ENCODE results near the gene SLC39A8. TPM values are rescaled to one million over a fixed set of nuclear protein-coding genes. Genes with fewer than 3 reads are reported as not detected.

SLC39A8 gene
- polyA plus RNA-seq, 1 of the 3 experiments (the other 2 are of a cell fraction), result 1.5 TPM

DNA sequence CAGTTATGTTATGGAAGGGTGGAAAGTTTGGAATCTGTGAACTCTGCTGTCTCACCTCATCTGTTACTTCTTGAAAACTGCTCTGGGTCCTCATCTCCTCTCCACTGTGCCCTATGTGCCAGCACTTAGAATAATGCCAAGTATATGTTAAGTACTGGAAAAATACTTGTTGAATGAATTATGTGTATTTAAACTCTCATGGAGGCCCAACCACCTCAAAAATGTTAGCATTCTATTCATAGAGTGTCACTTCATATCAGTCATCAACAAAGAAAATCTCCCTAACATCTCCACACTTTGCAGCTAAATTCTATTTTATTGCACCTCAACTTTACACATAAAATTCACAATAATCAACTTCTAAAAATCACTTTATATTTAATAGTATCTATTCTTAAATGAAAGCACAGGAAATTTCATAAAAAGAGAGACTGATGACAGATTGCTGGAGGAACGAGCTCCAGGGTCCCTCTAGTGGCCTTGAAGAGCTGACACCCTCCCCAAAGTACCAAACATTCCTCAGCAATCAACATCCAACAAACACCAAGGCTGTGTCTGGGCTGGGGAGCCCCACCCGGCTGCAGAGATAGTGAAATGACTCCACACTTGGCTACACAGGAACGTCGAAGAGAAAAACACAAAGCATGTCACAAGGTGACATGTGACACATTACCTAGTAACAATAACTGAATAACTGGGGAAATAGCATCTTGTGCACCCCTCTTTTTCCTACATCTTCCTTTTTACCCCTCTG, 45.8 kb downstream of the SLC39A8 start:
- no peak overlapping the region for H3K4me3 ChIP-seq (ENCODE audit: low read depth in 2 of 2, low read length in 1 of 2)
- peak overlapping the region; percentile 45; the same call in 1 of the 2 replicates for H2AFZ ChIP-seq (ENCODE audit: low read depth)
- H3K9ac ChIP-seq, result no peak overlapping the region
- H3K9me2 ChIP-seq, result no peaks in the 10 kb centered on the region
- ChIA-PET CTCF (interaction anchor here (0.7 to 1.6 kb wide), 11 partner anchors 8 to 1744 kb away, joined by 3 to 8 read pairs (median 4); no protein-coding TSS in a partner anchor), POLR2A (no interaction called here)
- H3K27me3 ChIP-seq (ENCODE audit: insufficient read depth), result no peaks in the 10 kb centered on the region
- H3F3A ChIP-seq (replicated peaks; ENCODE audit: insufficient read depth), result no peaks in the 10 kb centered on the region
- H3K4me2 ChIP-seq, result no peak overlapping the region
- no peak overlapping the region for H3K27ac ChIP-seq (ENCODE audit: low read depth in 2 of 2, low read length in 1 of 2)
- no peaks in the 10 kb centered on the region for H3K9me3 ChIP-seq
- no peak for TF ChIP-seq JUND (IDR thresholded peaks at IDR 0.05)
- TF ChIP-seq, protein P1, sequence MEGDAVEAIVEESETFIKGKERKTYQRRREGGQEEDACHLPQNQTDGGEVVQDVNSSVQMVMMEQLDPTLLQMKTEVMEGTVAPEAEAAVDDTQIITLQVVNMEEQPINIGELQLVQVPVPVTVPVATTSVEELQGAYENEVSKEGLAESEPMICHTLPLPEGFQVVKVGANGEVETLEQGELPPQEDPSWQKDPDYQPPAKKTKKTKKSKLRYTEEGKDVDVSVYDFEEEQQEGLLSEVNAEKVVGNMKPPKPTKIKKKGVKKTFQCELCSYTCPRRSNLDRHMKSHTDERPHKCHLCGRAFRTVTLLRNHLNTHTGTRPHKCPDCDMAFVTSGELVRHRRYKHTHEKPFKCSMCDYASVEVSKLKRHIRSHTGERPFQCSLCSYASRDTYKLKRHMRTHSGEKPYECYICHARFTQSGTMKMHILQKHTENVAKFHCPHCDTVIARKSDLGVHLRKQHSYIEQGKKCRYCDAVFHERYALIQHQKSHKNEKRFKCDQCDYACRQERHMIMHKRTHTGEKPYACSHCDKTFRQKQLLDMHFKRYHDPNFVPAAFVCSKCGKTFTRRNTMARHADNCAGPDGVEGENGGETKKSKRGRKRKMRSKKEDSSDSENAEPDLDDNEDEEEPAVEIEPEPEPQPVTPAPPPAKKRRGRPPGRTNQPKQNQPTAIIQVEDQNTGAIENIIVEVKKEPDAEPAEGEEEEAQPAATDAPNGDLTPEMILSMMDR (IDR thresholded peaks at IDR 0.05), result peak; percentile 75
- TF ChIP-seq SMC3 (IDR thresholded peaks at IDR 0.05; ENCODE audit: low read depth, low read length), result peak; percentile 45
- peak; percentile 72 for TF ChIP-seq RAD21 (IDR thresholded peaks at IDR 0.05; ENCODE audit: low read length)
- no peak for TF ChIP-seq MEF2A (IDR thresholded peaks at IDR 0.05; ENCODE audit: borderline replicate concordance, low read depth)
- no peaks in the 10 kb centered on the region for H3K36me3 ChIP-seq (replicated peaks in 1 of 2; ENCODE audit: control insufficient read depth in 1 of 2, insufficient read depth in 2 of 2, low read length in 1 of 2)
- no peaks in the 10 kb centered on the region for H4K20me1 ChIP-seq (ENCODE audit: insufficient read depth)
- WGBS (ENCODE audit: low lambda C conversion rate), result 25% methylated on average over 4 of the region's 4 CpGs
- H3K79me2 ChIP-seq (ENCODE audit: insufficient read depth), result no peaks in the 10 kb centered on the region
- peak; percentile 24 for DNase-seq
- H3K4me1 ChIP-seq (ENCODE audit: control insufficient read depth in 1 of 2, insufficient read depth in 2 of 2, low read depth in 1 of 2, low read length in 1 of 2), result no peaks in the 10 kb centered on the region; a peak in 1 of 4 replicates

DNA sequence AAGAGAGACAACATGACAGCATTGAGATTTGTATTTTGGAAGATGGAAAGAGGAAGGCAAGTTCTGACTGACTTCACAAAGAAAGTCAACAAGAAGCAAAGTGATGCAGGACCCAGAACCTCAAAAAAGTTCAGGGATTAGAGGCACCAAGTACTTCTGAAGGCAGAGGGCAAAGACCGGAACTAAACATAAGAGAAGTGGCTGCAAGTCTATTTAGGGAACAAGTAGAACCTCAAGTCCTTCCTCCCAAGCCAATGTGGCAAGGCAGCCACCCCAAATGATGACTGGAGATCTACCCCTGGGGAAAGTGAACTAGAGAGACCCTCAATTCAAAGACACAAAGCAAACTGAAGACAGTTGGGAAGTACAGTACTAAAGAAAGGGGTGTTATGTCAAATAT, 46.6 kb downstream of the SLC39A8 start:
- Histone ChIP-seq H3K4me3 (ENCODE audit: low read depth in 2 of 2, low read length in 1 of 2) (no peak overlapping the region), H3K27me3 (ENCODE audit: insufficient read depth) (no peaks in the 10 kb centered on the region), H3K4me2 (no peak overlapping the region), H3K9me2 (no peaks in the 10 kb centered on the region), H3F3A (replicated peaks; ENCODE audit: insufficient read depth) (no peaks in the 10 kb centered on the region), H3K4me1 (ENCODE audit: control insufficient read depth in 1 of 2, insufficient read depth in 2 of 2, low read depth in 1 of 2, low read length in 1 of 2) (no peaks in the 10 kb centered on the region; a peak in 1 of 4 replicates), H3K79me2 (ENCODE audit: insufficient read depth) (no peaks in the 10 kb centered on the region), H3K9me3 (no peaks in the 10 kb centered on the region), H3K36me3 (replicated peaks in 1 of 2; ENCODE audit: control insufficient read depth in 1 of 2, insufficient read depth in 2 of 2, low read length in 1 of 2) (no peaks in the 10 kb centered on the region), H3K27ac (ENCODE audit: low read depth in 2 of 2, low read length in 1 of 2) (no peak overlapping the region), H2AFZ (ENCODE audit: low read depth) (no peak overlapping the region), H4K20me1 (ENCODE audit: insufficient read depth) (no peaks in the 10 kb centered on the region), H3K9ac (no peak overlapping the region)
- WGBS (ENCODE audit: low lambda C conversion rate), result 100% methylated on average over 1 of the region's 1 CpG
- POLR2A ChIA-PET, result no interaction called here
- CTCF ChIA-PET, result interaction anchor here (1.4 kb wide), 1 partner anchor 10 kb away, joined by 3 read pairs; no protein-coding TSS in a partner anchor
- DNase-seq, result no peak
- TF ChIP-seq EP300 (IDR thresholded peaks at IDR 0.05; ENCODE audit: borderline replicate concordance in 1 of 2, low read depth in 1 of 2, low read length in 1 of 2) (no peak), CHD2 (IDR thresholded peaks at IDR 0.05; ENCODE audit: low read length, partially characterized antibody) (no peak), FOXM1 (IDR thresholded peaks at IDR 0.05; ENCODE audit: low read depth) (no peak), SIN3A (IDR thresholded peaks at IDR 0.05; ENCODE audit: borderline replicate concordance, low read depth, low read length) (no peak), TEAD4 (IDR thresholded peaks at IDR 0.05; ENCODE audit: borderline replicate concordance, insufficient read depth) (no peak), JUND (IDR thresholded peaks at IDR 0.05) (no peak), NRF1 (IDR thresholded peaks at IDR 0.05; ENCODE audit: low read depth, low read length) (no peak), POLR2AphosphoS5 (IDR thresholded peaks at IDR 0.05; ENCODE audit: low read depth, low read length) (no peak), FOSL2 (IDR thresholded peaks at IDR 0.05; ENCODE audit: borderline replicate concordance, low read depth) (no peak)
- TF ChIP-seq, protein P2, sequence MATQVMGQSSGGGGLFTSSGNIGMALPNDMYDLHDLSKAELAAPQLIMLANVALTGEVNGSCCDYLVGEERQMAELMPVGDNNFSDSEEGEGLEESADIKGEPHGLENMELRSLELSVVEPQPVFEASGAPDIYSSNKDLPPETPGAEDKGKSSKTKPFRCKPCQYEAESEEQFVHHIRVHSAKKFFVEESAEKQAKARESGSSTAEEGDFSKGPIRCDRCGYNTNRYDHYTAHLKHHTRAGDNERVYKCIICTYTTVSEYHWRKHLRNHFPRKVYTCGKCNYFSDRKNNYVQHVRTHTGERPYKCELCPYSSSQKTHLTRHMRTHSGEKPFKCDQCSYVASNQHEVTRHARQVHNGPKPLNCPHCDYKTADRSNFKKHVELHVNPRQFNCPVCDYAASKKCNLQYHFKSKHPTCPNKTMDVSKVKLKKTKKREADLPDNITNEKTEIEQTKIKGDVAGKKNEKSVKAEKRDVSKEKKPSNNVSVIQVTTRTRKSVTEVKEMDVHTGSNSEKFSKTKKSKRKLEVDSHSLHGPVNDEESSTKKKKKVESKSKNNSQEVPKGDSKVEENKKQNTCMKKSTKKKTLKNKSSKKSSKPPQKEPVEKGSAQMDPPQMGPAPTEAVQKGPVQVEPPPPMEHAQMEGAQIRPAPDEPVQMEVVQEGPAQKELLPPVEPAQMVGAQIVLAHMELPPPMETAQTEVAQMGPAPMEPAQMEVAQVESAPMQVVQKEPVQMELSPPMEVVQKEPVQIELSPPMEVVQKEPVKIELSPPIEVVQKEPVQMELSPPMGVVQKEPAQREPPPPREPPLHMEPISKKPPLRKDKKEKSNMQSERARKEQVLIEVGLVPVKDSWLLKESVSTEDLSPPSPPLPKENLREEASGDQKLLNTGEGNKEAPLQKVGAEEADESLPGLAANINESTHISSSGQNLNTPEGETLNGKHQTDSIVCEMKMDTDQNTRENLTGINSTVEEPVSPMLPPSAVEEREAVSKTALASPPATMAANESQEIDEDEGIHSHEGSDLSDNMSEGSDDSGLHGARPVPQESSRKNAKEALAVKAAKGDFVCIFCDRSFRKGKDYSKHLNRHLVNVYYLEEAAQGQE (IDR thresholded peaks at IDR 0.05; ENCODE audit: low read depth, low read length), result no peak
- TF ChIP-seq, protein P3, sequence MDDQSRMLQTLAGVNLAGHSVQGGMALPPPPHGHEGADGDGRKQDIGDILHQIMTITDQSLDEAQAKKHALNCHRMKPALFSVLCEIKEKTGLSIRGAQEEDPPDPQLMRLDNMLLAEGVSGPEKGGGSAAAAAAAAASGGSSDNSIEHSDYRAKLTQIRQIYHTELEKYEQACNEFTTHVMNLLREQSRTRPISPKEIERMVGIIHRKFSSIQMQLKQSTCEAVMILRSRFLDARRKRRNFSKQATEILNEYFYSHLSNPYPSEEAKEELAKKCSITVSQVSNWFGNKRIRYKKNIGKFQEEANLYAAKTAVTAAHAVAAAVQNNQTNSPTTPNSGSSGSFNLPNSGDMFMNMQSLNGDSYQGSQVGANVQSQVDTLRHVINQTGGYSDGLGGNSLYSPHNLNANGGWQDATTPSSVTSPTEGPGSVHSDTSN (IDR thresholded peaks at IDR 0.05), result no peak
- TF ChIP-seq, protein P4, sequence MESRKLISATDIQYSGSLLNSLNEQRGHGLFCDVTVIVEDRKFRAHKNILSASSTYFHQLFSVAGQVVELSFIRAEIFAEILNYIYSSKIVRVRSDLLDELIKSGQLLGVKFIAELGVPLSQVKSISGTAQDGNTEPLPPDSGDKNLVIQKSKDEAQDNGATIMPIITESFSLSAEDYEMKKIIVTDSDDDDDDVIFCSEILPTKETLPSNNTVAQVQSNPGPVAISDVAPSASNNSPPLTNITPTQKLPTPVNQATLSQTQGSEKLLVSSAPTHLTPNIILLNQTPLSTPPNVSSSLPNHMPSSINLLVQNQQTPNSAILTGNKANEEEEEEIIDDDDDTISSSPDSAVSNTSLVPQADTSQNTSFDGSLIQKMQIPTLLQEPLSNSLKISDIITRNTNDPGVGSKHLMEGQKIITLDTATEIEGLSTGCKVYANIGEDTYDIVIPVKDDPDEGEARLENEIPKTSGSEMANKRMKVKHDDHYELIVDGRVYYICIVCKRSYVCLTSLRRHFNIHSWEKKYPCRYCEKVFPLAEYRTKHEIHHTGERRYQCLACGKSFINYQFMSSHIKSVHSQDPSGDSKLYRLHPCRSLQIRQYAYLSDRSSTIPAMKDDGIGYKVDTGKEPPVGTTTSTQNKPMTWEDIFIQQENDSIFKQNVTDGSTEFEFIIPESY (IDR thresholded peaks at IDR 0.05; ENCODE audit: borderline replicate concordance, low read depth), result no peak
- TF ChIP-seq, protein P5, sequence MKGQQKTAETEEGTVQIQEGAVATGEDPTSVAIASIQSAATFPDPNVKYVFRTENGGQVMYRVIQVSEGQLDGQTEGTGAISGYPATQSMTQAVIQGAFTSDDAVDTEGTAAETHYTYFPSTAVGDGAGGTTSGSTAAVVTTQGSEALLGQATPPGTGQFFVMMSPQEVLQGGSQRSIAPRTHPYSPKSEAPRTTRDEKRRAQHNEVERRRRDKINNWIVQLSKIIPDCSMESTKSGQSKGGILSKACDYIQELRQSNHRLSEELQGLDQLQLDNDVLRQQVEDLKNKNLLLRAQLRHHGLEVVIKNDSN (IDR thresholded peaks at IDR 0.05; ENCODE audit: borderline replicate concordance, low read depth), result no peak
